NCI-H128 (cell line): ENCODE data around the gene IPO13.

ENCODE experiments used
- DNase-seq: peaks from one replicate; lab custom pipeline; 2025; ENCODE audit not compliant: unreplicated experiment; lab: John Stamatoyannopoulos, UW

The IPO13 gene

GRCh38 chr1:43947874-43948437 lies 1.2 kb downstream of the IPO13 start:
- DNase-seq = no peak

GRCh38 chr1:43949678-43950077 lies 2.9 kb downstream of the IPO13 start:
- DNase-seq = no peak

GRCh38 chr1:43951021-43951985 lies 4.6 kb downstream of the IPO13 start:
- DNase-seq = no peak

- DNase-seq = peak; percentile 96
These were observed 6.1 kb downstream of the IPO13 start for GRCh38 chr1:43952731-43953346.

- DNase-seq = no peak
These were observed 6.6 kb downstream of the IPO13 start for GRCh38 chr1:43953361-43953760.

GRCh38 chr1:43954036-43954435 lies 7.3 kb downstream of the IPO13 start:
- DNase-seq = no peak

GRCh38 chr1:43956234-43956633 lies 9.5 kb downstream of the IPO13 start:
- DNase-seq = no peak

GRCh38 chr1:43957407-43958040 lies 10.8 kb downstream of the IPO13 start:
- no peak for DNase-seq

- no peak for DNase-seq
These were observed 11.9 kb downstream of the IPO13 start for GRCh38 chr1:43958351-43959255.

GRCh38 chr1:43960798-43961197 lies 14.0 kb downstream of the IPO13 start:
- no peak for DNase-seq

- no peak for DNase-seq
These were observed 14.9 kb downstream of the IPO13 start for GRCh38 chr1:43961692-43962091.

GRCh38 chr1:43962324-43962723 lies 15.6 kb downstream of the IPO13 start:
- no peak for DNase-seq

GRCh38 chr1:43963006-43963405 lies 16.3 kb downstream of the IPO13 start:
- DNase-seq = no peak

GRCh38 chr1:43963890-43964289 lies 17.1 kb downstream of the IPO13 start:
- DNase-seq = no peak

- no peak for DNase-seq
These were observed 18.6 kb downstream of the IPO13 start for GRCh38 chr1:43965316-43965715.

- no peak for DNase-seq
These were observed 21.7 kb downstream of the IPO13 start for GRCh38 chr1:43968348-43968948.

GRCh38 chr1:43969416-43969745 lies 22.6 kb downstream of the IPO13 start:
- DNase-seq = no peak

- peak; percentile 92 for DNase-seq
These were observed 23.2 kb downstream of the IPO13 start, which contains the start of gene DPH2 for GRCh38 chr1:43969746-43970466. TSS of gene DPH2 (plus strand) at chr1:43970010. CDS start at chr1:43970176, 166 bp downstream.

- DNase-seq = no peak
These were observed 23.8 kb downstream of the IPO13 start for GRCh38 chr1:43970502-43970901.
